ENCODE measurements around the gene NSFL1C. TPM values are rescaled to one million over a fixed set of nuclear protein-coding genes. Genes with fewer than 3 reads are reported as not detected.

Gene NSFL1C
- total and polyA plus RNA-seq, 2 experiments from 2014 or later, result 22.2 to 84.2 TPM

DNA sequence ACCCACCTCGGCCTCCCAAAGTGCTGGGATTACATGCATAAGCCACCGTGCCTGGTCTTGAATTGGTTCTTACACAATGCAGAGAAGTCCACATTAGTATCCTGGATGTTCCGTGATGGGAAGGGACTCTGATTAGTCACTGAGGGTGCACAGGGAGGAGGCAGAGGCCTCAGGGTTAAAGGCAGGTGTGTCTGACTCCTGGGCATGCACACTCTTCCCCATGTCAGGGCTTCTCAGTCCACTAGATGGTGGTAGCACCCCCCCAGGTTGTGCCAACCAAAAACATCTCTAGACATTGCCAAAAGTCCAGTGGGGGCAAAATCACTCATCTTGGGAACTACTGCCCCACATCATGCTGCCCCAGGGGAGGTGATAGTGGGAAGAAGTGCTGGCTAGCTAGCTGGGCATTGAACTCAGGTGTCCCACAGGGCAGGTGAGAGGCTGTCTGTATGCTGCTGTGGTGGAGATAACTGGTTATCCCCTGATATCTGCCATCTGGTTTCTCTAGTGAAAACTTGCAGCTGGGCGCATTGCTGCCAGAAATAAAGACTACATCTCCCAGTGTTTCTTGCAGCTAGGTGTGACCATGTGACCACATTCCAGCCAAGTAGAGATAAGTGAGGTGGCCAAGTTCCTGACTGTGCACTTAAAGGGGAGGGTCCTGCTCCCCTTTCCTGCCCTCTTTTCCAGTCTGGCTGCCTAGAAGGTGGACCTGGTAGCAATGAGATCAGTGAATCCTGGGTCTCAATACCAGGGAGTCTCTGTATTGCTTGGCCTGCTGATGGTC is 8.4 kb upstream of the NSFL1C start:
- WGBS, 2 experiments (ENCODE audit: low coverage in 1 of 2, low lambda C conversion rate in 2 of 2, missing lambda C conversion rate in 2 of 2), result 54 to 64% methylated on average over 4 of the region's 4 CpGs
- DNase-seq, result no peak
- in situ Hi-C loops (cut with MboI), result no loop called here

GRCh38 chr20:1474325-1474724 is 7.7 kb upstream of the NSFL1C start:
- H3F3A ChIP-seq (ENCODE audit: insufficient read depth), result peaks cover 26% of the 10 kb centered on the region
- H3K9me2 ChIP-seq (ENCODE audit: insufficient read depth), result no peaks in the 10 kb centered on the region
- DNase-seq, result no peak
- H3K4me3 ChIP-seq, result no peak overlapping the region
- WGBS, 2 experiments (ENCODE audit: low coverage in 1 of 2, low lambda C conversion rate in 2 of 2, missing lambda C conversion rate in 2 of 2), result 66 to 67% methylated on average over 8 of the region's 8 CpGs
- no peaks in the 10 kb centered on the region for H3K27me3 ChIP-seq (replicated peaks; ENCODE audit: insufficient read depth)
- H2AFZ ChIP-seq, result no peak overlapping the region
- H4K20me1 ChIP-seq (ENCODE audit: insufficient read depth), result no peaks in the 10 kb centered on the region
- no peak overlapping the region for H3K27ac ChIP-seq
- H3K9ac ChIP-seq, result no peak overlapping the region
- H3K4me2 ChIP-seq (ENCODE audit: unreplicated experiment), result no peak overlapping the region
- in situ Hi-C loops (cut with MboI), result no loop called here
- no peaks in the 10 kb centered on the region for H3K79me2 ChIP-seq (ENCODE audit: insufficient read depth)
- TF ChIP-seq EZH2phosphoT487 (IDR thresholded peaks at IDR 0.05; ENCODE audit: insufficient read depth, low read depth) (no peak), EZH2 (IDR thresholded peaks at IDR 0.05; ENCODE audit: insufficient read depth, poor library complexity, severe bottlenecking) (no peak)
- H3K36me3 ChIP-seq (ENCODE audit: low read depth), result no peaks in the 10 kb centered on the region
- H3K9me3 ChIP-seq (ENCODE audit: low read depth), result no peaks in the 10 kb centered on the region
- peaks cover 24% of the 10 kb centered on the region for H3K4me1 ChIP-seq (ENCODE audit: insufficient read depth)

More for the DNA sequence above, 8.4 kb upstream of the NSFL1C start:
- peaks cover 19% of the 10 kb centered on the region for H3K4me1 ChIP-seq (ENCODE audit: insufficient read depth)
- H3K27me3 ChIP-seq (replicated peaks; ENCODE audit: insufficient read depth), result no peaks in the 10 kb centered on the region
- no peaks in the 10 kb centered on the region for H3K9me2 ChIP-seq (ENCODE audit: insufficient read depth)
- H4K20me1 ChIP-seq (ENCODE audit: insufficient read depth), result no peaks in the 10 kb centered on the region
- peaks cover 22% of the 10 kb centered on the region for H3F3A ChIP-seq (ENCODE audit: insufficient read depth)
- no peak overlapping the region for H2AFZ ChIP-seq
- no peaks in the 10 kb centered on the region for H3K79me2 ChIP-seq (ENCODE audit: insufficient read depth)
- H3K9me3 ChIP-seq (ENCODE audit: low read depth), result no peaks in the 10 kb centered on the region
- no peak overlapping the region for H3K27ac ChIP-seq
- TF ChIP-seq EZH2phosphoT487 (IDR thresholded peaks at IDR 0.05; ENCODE audit: insufficient read depth, low read depth) (no peak), EZH2 (IDR thresholded peaks at IDR 0.05; ENCODE audit: insufficient read depth, poor library complexity, severe bottlenecking) (no peak)
- H3K4me2 ChIP-seq (ENCODE audit: unreplicated experiment), result no peak overlapping the region
- H3K36me3 ChIP-seq (ENCODE audit: low read depth), result no peaks in the 10 kb centered on the region
- no peak overlapping the region for H3K9ac ChIP-seq
- H3K4me3 ChIP-seq, result no peak overlapping the region

GRCh38 chr20:1473246-1474220 is 6.9 kb upstream of the NSFL1C start:
- Histone ChIP-seq H3K4me1 (ENCODE audit: insufficient read depth) (peaks cover 22% of the 10 kb centered on the region), H3K4me2 (ENCODE audit: unreplicated experiment) (no peak overlapping the region), H3K9ac (no peak overlapping the region), H3K79me2 (ENCODE audit: insufficient read depth) (no peaks in the 10 kb centered on the region), H2AFZ (no peak overlapping the region), H3K27ac (no peak overlapping the region), H4K20me1 (ENCODE audit: insufficient read depth) (no peaks in the 10 kb centered on the region), H3K9me3 (ENCODE audit: low read depth) (no peaks in the 10 kb centered on the region), H3K27me3 (replicated peaks; ENCODE audit: insufficient read depth) (no peaks in the 10 kb centered on the region), H3K9me2 (ENCODE audit: insufficient read depth) (no peaks in the 10 kb centered on the region), H3K36me3 (ENCODE audit: low read depth) (no peaks in the 10 kb centered on the region), H3K4me3 (no peak overlapping the region), H3F3A (ENCODE audit: insufficient read depth) (peaks cover 20% of the 10 kb centered on the region)
- 72 to 76% methylated on average over 13 of the region's 13 CpGs for WGBS, 2 experiments (ENCODE audit: low coverage in 1 of 2, low lambda C conversion rate in 2 of 2, missing lambda C conversion rate in 2 of 2)
- peak; percentile 30 for DNase-seq
- in situ Hi-C loops (cut with MboI), result no loop called here
- no peak for TF ChIP-seq EZH2 (IDR thresholded peaks at IDR 0.05; ENCODE audit: insufficient read depth, poor library complexity, severe bottlenecking)
- no peak for TF ChIP-seq EZH2phosphoT487 (IDR thresholded peaks at IDR 0.05; ENCODE audit: insufficient read depth, low read depth)

DNA sequence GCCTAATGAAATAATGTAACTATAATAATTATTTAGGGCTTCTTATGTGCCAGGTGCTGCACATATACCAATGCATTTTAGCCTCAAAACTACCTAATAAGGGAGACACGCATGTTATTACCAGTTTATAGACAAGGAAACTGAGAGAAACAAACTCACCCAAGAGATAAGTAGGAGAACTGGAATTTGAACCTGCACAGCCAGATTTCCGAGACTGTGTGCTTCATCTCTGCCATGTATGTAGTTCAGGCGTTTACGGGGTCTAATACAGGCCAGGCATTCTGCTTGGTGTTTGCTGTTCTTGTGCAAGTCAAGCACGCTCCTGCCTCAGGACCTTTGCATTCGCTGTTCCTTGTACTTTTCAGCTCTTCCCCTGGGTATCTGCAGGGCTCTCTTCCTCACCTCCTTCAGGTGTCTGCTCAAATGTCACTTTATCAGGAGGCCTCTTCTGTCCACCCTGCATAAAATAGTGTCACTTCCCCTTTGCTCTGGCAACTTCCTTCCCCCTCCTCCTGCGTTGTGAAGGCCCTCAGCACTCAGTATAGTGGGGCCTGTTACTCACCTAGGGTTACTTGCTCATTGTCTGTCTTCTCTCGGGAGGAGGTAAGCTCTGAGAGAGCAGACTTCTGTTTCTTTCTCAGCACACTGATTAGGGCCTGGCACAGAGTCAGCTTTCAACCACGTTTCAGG is 6.1 kb upstream of the NSFL1C start:
- H3K9ac ChIP-seq, result no peak overlapping the region
- TF ChIP-seq EZH2phosphoT487 (IDR thresholded peaks at IDR 0.05; ENCODE audit: insufficient read depth, low read depth) (no peak), EZH2 (IDR thresholded peaks at IDR 0.05; ENCODE audit: insufficient read depth, poor library complexity, severe bottlenecking) (no peak)
- peaks cover 16% of the 10 kb centered on the region for H3F3A ChIP-seq (ENCODE audit: insufficient read depth)
- no peak overlapping the region for H3K4me2 ChIP-seq (ENCODE audit: unreplicated experiment)
- H3K36me3 ChIP-seq (ENCODE audit: low read depth), result no peaks in the 10 kb centered on the region
- DNase-seq, result no peak
- no peak overlapping the region for H2AFZ ChIP-seq
- no peaks in the 10 kb centered on the region for H3K27me3 ChIP-seq (replicated peaks; ENCODE audit: insufficient read depth)
- 77 to 78% methylated on average over 9 of the region's 9 CpGs for WGBS, 2 experiments (ENCODE audit: low coverage in 1 of 2, low lambda C conversion rate in 2 of 2, missing lambda C conversion rate in 2 of 2)
- no peak overlapping the region for H3K4me3 ChIP-seq
- H3K4me1 ChIP-seq (ENCODE audit: insufficient read depth), result peaks cover 19% of the 10 kb centered on the region
- H4K20me1 ChIP-seq (ENCODE audit: insufficient read depth), result no peaks in the 10 kb centered on the region
- in situ Hi-C loops (cut with MboI), result no loop called here
- no peak overlapping the region for H3K27ac ChIP-seq
- H3K79me2 ChIP-seq (ENCODE audit: insufficient read depth), result no peaks in the 10 kb centered on the region
- no peaks in the 10 kb centered on the region for H3K9me3 ChIP-seq (ENCODE audit: low read depth)
- no peaks in the 10 kb centered on the region for H3K9me2 ChIP-seq (ENCODE audit: insufficient read depth)

Measured in GM23248 (cell line).